PC-3 (cell line): ENCODE results near the gene OPTC. TPM values are rescaled to one million over a fixed set of nuclear protein-coding genes. Genes with fewer than 3 reads are reported as not detected.

ENCODE experiments used
- ATAC-seq: fragments of 200-7000 bp; cut with Tn5 transposase; 2 replicates; pipeline ENCODE4 v1.9.1; 2020; ENCODE audit warnings: mild to moderate bottlenecking, moderate library complexity
- BruUV-seq: library from RNA; stranded (reverse); fragments of 400-500 nt; replicated peaks from 2 replicates; lab custom pipeline; 2021; lab: Mats Ljungman, UMichigan
- CTCF ChIA-PET: fragments of 300-600 bp; sonication (Branson Sonifier 250); formaldehyde crosslinking; loops from one replicate; lab custom pipeline; 2022; ENCODE audit warnings: antibody characterized with exemption; lab: Charles Lee
- POLR2A ChIA-PET: fragments of 300-600 bp; sonication (Branson Sonifier 250); formaldehyde crosslinking; loops from one replicate; lab custom pipeline; 2022; ENCODE audit warnings: antibody characterized with exemption; ENCODE audit not compliant: unreplicated experiment; lab: Charles Lee
- DNase-seq: peaks from one replicate; pipeline ENCODE4 v3.0.0-alpha.2; 2015
- H2AFZ ChIP-seq: fragments of 300-600 bp; sonication (generic); 2 replicates; pipeline ENCODE4 v1.6.0; 2016; ENCODE audit warnings: antibody characterized with exemption, low read length
- H3F3A ChIP-seq: fragments of 300-600 bp; sonication (generic); one replicate; pipeline ENCODE4 v1.6.0; 2017; ENCODE audit warnings: antibody characterized with exemption, low read length, control low read depth, mild to moderate bottlenecking; ENCODE audit not compliant: unreplicated experiment
- H3K27ac ChIP-seq: fragments of 300-600 bp; sonication (generic); 2 replicates; pipeline ENCODE4 v1.5.1; 2016; ENCODE audit warnings: mild to moderate bottlenecking, low read length
- H3K27me3 ChIP-seq: fragments of 300-600 bp; sonication (generic); 2 replicates; pipeline ENCODE4 v1.6.1; 2016; ENCODE audit warnings: low read length, mixed read lengths
- H3K36me3 ChIP-seq: fragments of 300-600 bp; sonication (generic); 2 replicates; pipeline ENCODE4 v1.6.1; 2016; ENCODE audit warnings: low read depth, mixed run types, low read length, mixed read lengths
- H3K4me1 ChIP-seq: fragments of 300-600 bp; sonication (generic); 2 replicates; pipeline ENCODE4 v1.5.1; 2016; ENCODE audit warnings: low read length; ENCODE audit not compliant: insufficient read depth
- H3K4me2 ChIP-seq: fragments of 300-600 bp; sonication (generic); 2 replicates; pipeline ENCODE4 v1.6.0; 2016; ENCODE audit warnings: low read length
- H3K4me3 ChIP-seq: fragments of 300-600 bp; sonication (generic); 2 replicates; pipeline ENCODE4 v1.5.1; 2016; ENCODE audit warnings: mild to moderate bottlenecking, low read length, mixed read lengths
- H3K79me2 ChIP-seq: fragments of 300-600 bp; sonication (generic); 2 replicates; pipeline ENCODE4 v1.6.1; 2017; ENCODE audit warnings: low read length, mixed read lengths
- H3K9ac ChIP-seq: fragments of 300-600 bp; sonication (generic); 2 replicates; pipeline ENCODE4 v1.6.0; 2016; ENCODE audit warnings: mild to moderate bottlenecking, low read length
- H3K9me2 ChIP-seq: fragments of 300-600 bp; sonication (generic); replicated peaks from 2 replicates; pipeline ENCODE4 v1.6.1; 2016; ENCODE audit warnings: mixed run types, low read length, mixed read lengths
- H3K9me3 ChIP-seq: fragments of 300-600 bp; sonication (generic); 2 replicates; pipeline ENCODE4 v1.6.1; 2016; ENCODE audit warnings: low read length, mixed read lengths
- H4K20me1 ChIP-seq: fragments of 300-600 bp; sonication (generic); 2 replicates; pipeline ENCODE4 v1.6.1; 2016; ENCODE audit warnings: low read length, mixed read lengths
- CTCF ChIP-seq: fragments of 300-600 bp; sonication (generic); conservative IDR thresholded peaks from 2 replicates; pipeline ENCODE4 v1.5.1; 2017; ENCODE audit warnings: antibody characterized with exemption, low read depth, mild to moderate bottlenecking, low read length
- EZH2 ChIP-seq: fragments of 300-600 bp; sonication (generic); IDR thresholded peaks from one replicate; pipeline ENCODE4 v1.6.1; 2017; ENCODE audit warnings: antibody characterized with exemption, mild to moderate bottlenecking, low read length; ENCODE audit not compliant: unreplicated experiment
- EZH2phosphoT487 ChIP-seq: fragments of 300-600 bp; sonication (generic); IDR thresholded peaks from 2 replicates; pipeline ENCODE4 v1.6.1; 2018; ENCODE audit warnings: mild to moderate bottlenecking, antibody characterized with exemption, low read length, borderline replicate concordance
- intact Hi-C: fragments of 100-400 bp; cut with micrococcal nuclease; formaldehyde crosslinking; loops from 2 replicates; pipeline ENCODE4 v1.9.0; 2023
- total RNA-seq: library from RNA; depleted of rRNA; stranded (reverse); fragments of >200 nt; gene quantifications from 2 replicates; pipeline ENCODE4 v1.2.3, GENCODE V29; 2014

OPTC gene
- total RNA-seq, 1 experiment from 2014 or later = not detected

GRCh38 chr1:203451836-203452784 lies 41.8 kb upstream of the OPTC start:
- no peak overlapping the region for H3K4me3 ChIP-seq
- H3K4me2 ChIP-seq = no peak overlapping the region
- no peaks in the 10 kb centered on the region for H3K9me2 ChIP-seq
- H3K9ac ChIP-seq = no peak overlapping the region
- no peak overlapping the region for H2AFZ ChIP-seq
- peaks cover 72% of the 10 kb centered on the region for H3K27me3 ChIP-seq
- TF ChIP-seq EZH2phosphoT487 = no peak
- TF ChIP-seq EZH2 = no peak
- no peak for TF ChIP-seq CTCF
- no peaks in the 10 kb centered on the region for H3F3A ChIP-seq
- H3K79me2 ChIP-seq = no peaks in the 10 kb centered on the region
- H3K36me3 ChIP-seq = no peaks in the 10 kb centered on the region
- ChIA-PET CTCF (interaction anchor here (0.6 kb wide), 1 partner anchor 112 kb away, joined by 4 read pairs; no protein-coding TSS in a partner anchor), POLR2A (no interaction called here)
- no peak for ATAC-seq
- H3K27ac ChIP-seq = no peak overlapping the region
- no peaks in the 10 kb centered on the region for H3K4me1 ChIP-seq
- H4K20me1 ChIP-seq = no peaks in the 10 kb centered on the region
- DNase-seq = no peak
- no peaks in the 10 kb centered on the region for H3K9me3 ChIP-seq
- no TSS peak for BruUV-seq
- intact Hi-C loops = no loop called here

- no peak overlapping the region for H3K27ac ChIP-seq
- no peak overlapping the region for H2AFZ ChIP-seq
- H3K4me1 ChIP-seq = no peaks in the 10 kb centered on the region
- POLR2A ChIA-PET = no interaction called here
- no peak for DNase-seq
- BruUV-seq = no TSS peak
- CTCF ChIA-PET = interaction anchor here (0.6 kb wide), 1 partner anchor 113 kb away, joined by 4 read pairs; no protein-coding TSS in a partner anchor
- H3K79me2 ChIP-seq = no peaks in the 10 kb centered on the region
- no peak overlapping the region for H3K4me2 ChIP-seq
- intact Hi-C loops = no loop called here
- no peak overlapping the region for H3K4me3 ChIP-seq
- ATAC-seq = no peak
- TF ChIP-seq EZH2 (no peak), CTCF (no peak), EZH2phosphoT487 (no peak)
- H3K9me3 ChIP-seq = no peaks in the 10 kb centered on the region
- no peaks in the 10 kb centered on the region for H3F3A ChIP-seq
- no peaks in the 10 kb centered on the region for H3K9me2 ChIP-seq
- peaks cover 70% of the 10 kb centered on the region for H3K27me3 ChIP-seq
- H3K9ac ChIP-seq = no peak overlapping the region
- H3K36me3 ChIP-seq = no peaks in the 10 kb centered on the region
- H4K20me1 ChIP-seq = no peaks in the 10 kb centered on the region
These were observed 40.9 kb upstream of the OPTC start for GRCh38 chr1:203453016-203453415.

- no peaks in the 10 kb centered on the region for H4K20me1 ChIP-seq
- no peak overlapping the region for H3K27ac ChIP-seq
- H3K4me2 ChIP-seq = no peak overlapping the region
- no peak overlapping the region for H3K9ac ChIP-seq
- H3K9me2 ChIP-seq = no peaks in the 10 kb centered on the region
- ATAC-seq (no peak), DNase-seq (no peak)
- H3K4me1 ChIP-seq = no peaks in the 10 kb centered on the region
- intact Hi-C loops = no loop called here
- H3K9me3 ChIP-seq = no peaks in the 10 kb centered on the region
- H3K27me3 ChIP-seq = peaks cover 70% of the 10 kb centered on the region
- ChIA-PET CTCF (no interaction called here), POLR2A (no interaction called here)
- H3F3A ChIP-seq = no peaks in the 10 kb centered on the region
- no peaks in the 10 kb centered on the region for H3K79me2 ChIP-seq
- TF ChIP-seq EZH2phosphoT487 (no peak), CTCF (no peak), EZH2 (no peak)
- BruUV-seq = no TSS peak
- H3K4me3 ChIP-seq = no peak overlapping the region
- H3K36me3 ChIP-seq = no peaks in the 10 kb centered on the region
- H2AFZ ChIP-seq = no peak overlapping the region
These were observed 40.3 kb upstream of the OPTC start for GRCh38 chr1:203453616-203454015.
